Keratinocyte (primary cell): ENCODE data around the gene RANGRF. TPM values are rescaled to one million over a fixed set of nuclear protein-coding genes. Genes with fewer than 3 reads are reported as not detected.

Experiments used
- DNase-seq: peaks from one replicate; pipeline ENCODE4 v3.0.0-alpha.2; 2011; ENCODE audit warnings: low read depth, missing footprints, low spot score
- FAIRE-seq: peaks from 2 replicates; lab custom pipeline; 2011; peaks lifted over from hg19 to GRCh38; lab: Jason Lieb, UNC
- H2AFZ ChIP-seq: 2 replicates; pipeline ENCODE4 v1.6.0; 2012; ENCODE audit warnings: low read length, control low read depth, inconsistent platforms; ENCODE audit not compliant: control insufficient read depth
- H3K27ac ChIP-seq: 2 replicates; pipeline ENCODE4 v1.5.1; 2011; ENCODE audit warnings: low read length; ENCODE audit not compliant: control insufficient read depth, insufficient read depth
- H3K27me3 ChIP-seq: 3 replicates; pipeline ENCODE4 v1.6.0; 2011; ENCODE audit warnings: low read length; ENCODE audit not compliant: control insufficient read depth, insufficient read depth; ENCODE audit errors: extremely low read depth
- H3K36me3 ChIP-seq, 2 experiments: 2 replicates in 1 of 2; 3 replicates in 1 of 2; pipeline ENCODE4 v1.5.1; 2011; ENCODE audit warnings: low read length in 2 of 2, mild to moderate bottlenecking in 1 of 2; ENCODE audit not compliant: control insufficient read depth in 2 of 2, insufficient read depth in 2 of 2; ENCODE audit errors: extremely low read depth in 1 of 2
- H3K4me1 ChIP-seq: 3 replicates; pipeline ENCODE4 v1.5.1; 2011; ENCODE audit warnings: low read length; ENCODE audit not compliant: control insufficient read depth, insufficient read depth; ENCODE audit errors: extremely low read depth
- H3K4me2 ChIP-seq: 3 replicates; pipeline ENCODE4 v1.6.0; 2011; ENCODE audit warnings: low read depth, low read length; ENCODE audit not compliant: control insufficient read depth, insufficient read depth; ENCODE audit errors: extremely low read depth
- H3K4me3 ChIP-seq, 3 experiments: fragments of 200-600 bp in 1 of 3; sonication (generic) in 1 of 3; 2 replicates in 2 of 3; 3 replicates in 1 of 3; pipeline ENCODE4 v1.5.1; 2011 to 2016; ENCODE audit warnings: low read length in 3 of 3, mild to moderate bottlenecking in 3 of 3, control low read depth in 2 of 3, inconsistent platforms in 1 of 3, low read depth in 1 of 3, mixed read lengths in 1 of 3, mixed run types in 1 of 3, moderate library complexity in 1 of 3; ENCODE audit not compliant: control insufficient read depth in 2 of 3, insufficient read depth in 2 of 3; ENCODE audit errors: extremely low read depth in 1 of 3
- H3K79me2 ChIP-seq: 2 replicates; pipeline ENCODE4 v1.6.0; 2012; ENCODE audit warnings: low read length; ENCODE audit not compliant: control insufficient read depth, insufficient read depth
- H3K9ac ChIP-seq: 3 replicates; pipeline ENCODE4 v1.6.0; 2011; ENCODE audit warnings: low read length; ENCODE audit not compliant: control insufficient read depth, insufficient read depth; ENCODE audit errors: extremely low read depth
- H3K9me1 ChIP-seq: 3 replicates; pipeline ENCODE4 v1.6.0; 2011; ENCODE audit warnings: low read length; ENCODE audit not compliant: control insufficient read depth, insufficient read depth; ENCODE audit errors: extremely low read depth
- H3K9me3 ChIP-seq: 2 replicates; pipeline ENCODE4 v1.5.1; 2012; ENCODE audit warnings: low read depth, low read length; ENCODE audit not compliant: control insufficient read depth
- H4K20me1 ChIP-seq: 3 replicates; pipeline ENCODE4 v1.6.0; 2011; ENCODE audit warnings: low read length; ENCODE audit not compliant: control insufficient read depth, insufficient read depth; ENCODE audit errors: extremely low read depth
- CTCF ChIP-seq, 3 experiments: IDR thresholded peaks in 1 of 3; conservative IDR thresholded peaks in 1 of 3; optimal IDR thresholded peaks in 1 of 3; 2 replicates in 2 of 3; 3 replicates in 1 of 3; pipeline versions ENCODE3 to v1.5.1; 2011; ENCODE audit warnings: low read length in 3 of 3, mild to moderate bottlenecking in 3 of 3, moderate library complexity in 2 of 3, control low read depth in 1 of 3, inconsistent platforms in 1 of 3; ENCODE audit not compliant: insufficient read depth in 2 of 3; ENCODE audit errors: extremely low read depth in 1 of 3
- EZH2 ChIP-seq: IDR thresholded peaks from one replicate; pipeline ENCODE4 v1.6.1; 2012; ENCODE audit warnings: inconsistent platforms, mild to moderate bottlenecking, low read length, moderate library complexity
- dilution Hi-C: fragments of 300-500 bp; cut with MboI; formaldehyde crosslinking; loops from one replicate; pipeline ENCODE4 v1.7.0; 2020; ENCODE audit warnings: low sequenced_read_pairs; ENCODE audit not compliant: extremely low pct_ligation_motif_present
- polyA plus RNA-seq, 5 experiments: library from polyadenylated mRNA; depleted of rRNA in 3 of 5; stranded (reverse) in 3 of 5; stranded (forward) in 1 of 5; unstranded in 1 of 5; fragments of >200 nt; gene quantifications; 1 replicate in 1 of 5; 2 replicates in 3 of 5; 3 replicates in 1 of 5; pipeline versions ENCODE4 v1.2.1 to v1.2.3, GENCODE V29; 2011 to 2012; ENCODE audit warnings: missing spikeins in 2 of 5, low read depth in 1 of 5, low replicate concordance in 1 of 5

The RANGRF gene
- polyA plus RNA-seq, 1 donor (not counting 4 experiments of a cell fraction or from before 2014, with no cell fraction given), result 24.4 TPM

DNA sequence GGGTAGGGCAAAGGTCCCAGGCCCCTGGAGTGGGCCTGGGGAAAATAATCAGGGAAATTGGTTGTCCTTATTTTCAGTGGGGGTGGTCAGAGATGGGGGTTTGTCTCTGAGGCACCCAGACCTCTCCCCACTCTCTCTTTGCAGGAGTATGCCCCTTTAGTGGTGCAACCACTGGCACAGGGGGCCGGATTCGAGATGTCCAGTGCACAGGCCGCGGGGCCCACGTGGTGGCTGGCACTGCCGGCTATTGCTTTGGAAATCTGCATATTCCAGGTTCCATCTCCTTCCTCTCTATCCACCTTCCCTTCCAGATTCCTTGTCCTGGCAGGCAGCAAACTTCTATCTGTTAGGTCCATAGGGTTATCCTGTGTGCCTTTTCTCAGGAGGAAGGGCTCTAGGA, 31.8 kb upstream of the RANGRF start:
- Histone ChIP-seq H2AFZ (no peak overlapping the region), H3K9me3 (no peaks in the 10 kb centered on the region), H3K4me3 (no peak overlapping the region), H3K4me2 (no peak overlapping the region), H3K36me3 (peaks cover 23 to 26% of the 10 kb centered on the region in 2 experiments), H4K20me1 (no peaks in the 10 kb centered on the region), H3K9ac (no peak overlapping the region), H3K4me1 (no peaks in the 10 kb centered on the region), H3K9me1 (no peaks in the 10 kb centered on the region), H3K27me3 (no peaks in the 10 kb centered on the region), H3K27ac (no peak overlapping the region), H3K79me2 (peaks cover 11% of the 10 kb centered on the region)
- no peak for FAIRE-seq
- TF ChIP-seq EZH2 (no peak), CTCF (optimal IDR thresholded peaks at IDR 0.05 in 1 of 3, IDR thresholded peaks at IDR 0.05 in 1 of 3, conservative IDR thresholded peaks at IDR 0.05 in 1 of 3; ENCODE audit: extremely low read depth in 1 of 3, insufficient read depth in 2 of 3, low read length in 3 of 3) (no peak)
- dilution Hi-C loops, result no loop called here
- DNase-seq, result no peak

- H3K9ac ChIP-seq, result no peak overlapping the region
- DNase-seq (no peak), FAIRE-seq (no peak)
- H3K27me3 ChIP-seq, result no peaks in the 10 kb centered on the region
- no peaks in the 10 kb centered on the region for H3K4me1 ChIP-seq
- H3K27ac ChIP-seq, result no peak overlapping the region
- H3K9me1 ChIP-seq, result no peaks in the 10 kb centered on the region
- no peak overlapping the region for H2AFZ ChIP-seq
- H4K20me1 ChIP-seq, result no peaks in the 10 kb centered on the region
- dilution Hi-C loops, result no loop called here
- H3K9me3 ChIP-seq, result no peaks in the 10 kb centered on the region
- no peak overlapping the region for H3K4me2 ChIP-seq
- H3K36me3 ChIP-seq, result peaks cover 23 to 26% of the 10 kb centered on the region in 2 experiments
- H3K4me3 ChIP-seq, result no peak overlapping the region
- TF ChIP-seq EZH2, result no peak
- TF ChIP-seq CTCF (optimal IDR thresholded peaks at IDR 0.05 in 1 of 3, IDR thresholded peaks at IDR 0.05 in 1 of 3, conservative IDR thresholded peaks at IDR 0.05 in 1 of 3; ENCODE audit: extremely low read depth in 1 of 3, insufficient read depth in 2 of 3, low read length in 3 of 3), result no peak
- H3K79me2 ChIP-seq, result peaks cover 4% of the 10 kb centered on the region
These were observed 30.7 kb upstream of the RANGRF start for GRCh38 chr17:8257801-8258200.
